Osteoblast (primary cell): ENCODE measurements around the gene HOXC9. TPM values are rescaled to one million over a fixed set of nuclear protein-coding genes. Genes with fewer than 3 reads are reported as not detected.

ENCODE experiments used
- DNase-seq: peaks from one replicate; pipeline ENCODE4 v3.0.0; 2011; ENCODE audit warnings: low spot score, mixed read lengths; ENCODE audit not compliant: insufficient read length; ENCODE audit errors: missing footprints
- H2AFZ ChIP-seq: 2 replicates; pipeline ENCODE4 v1.6.0; 2011; ENCODE audit warnings: mild to moderate bottlenecking, low read length
- H3K27ac ChIP-seq: 2 replicates; pipeline ENCODE4 v1.5.1; 2011; ENCODE audit warnings: mild to moderate bottlenecking, low read depth, low read length, moderate library complexity
- H3K27me3 ChIP-seq: 2 replicates; pipeline ENCODE4 v1.6.0; 2012; ENCODE audit warnings: mild to moderate bottlenecking, control low read depth, inconsistent platforms, low read length, moderate library complexity; ENCODE audit not compliant: insufficient read depth
- H3K36me3 ChIP-seq: 2 replicates; pipeline ENCODE4 v1.5.1; 2011; ENCODE audit warnings: mild to moderate bottlenecking, low read length, control low read depth, moderate library complexity; ENCODE audit not compliant: insufficient read depth
- H3K4me1 ChIP-seq: 2 replicates; pipeline ENCODE4 v1.5.1; 2011; ENCODE audit warnings: mild to moderate bottlenecking, low read length, control low read depth, moderate library complexity; ENCODE audit not compliant: insufficient read depth
- H3K4me2 ChIP-seq: 2 replicates; pipeline ENCODE4 v1.6.0; 2011; ENCODE audit warnings: mild to moderate bottlenecking, low read length; ENCODE audit not compliant: insufficient read depth
- H3K4me3 ChIP-seq: fragments of 200-600 bp; sonication (generic); 3 replicates; pipeline ENCODE4 v1.5.1; 2012; ENCODE audit warnings: mild to moderate bottlenecking, low read length, inconsistent platforms; ENCODE audit not compliant: insufficient read depth
- H3K79me2 ChIP-seq: 2 replicates; pipeline ENCODE4 v1.6.0; 2012; ENCODE audit warnings: mild to moderate bottlenecking, low read length, control low read depth, inconsistent platforms; ENCODE audit not compliant: insufficient read depth
- H3K9me3 ChIP-seq: 2 replicates; pipeline ENCODE4 v1.5.1; 2011; ENCODE audit warnings: low read depth, low read length, control low read depth
- H4K20me1 ChIP-seq: 2 replicates; pipeline ENCODE4 v1.6.0; 2012; ENCODE audit warnings: mild to moderate bottlenecking, low read length, control low read depth; ENCODE audit not compliant: insufficient read depth
- total RNA-seq: library from RNA; depleted of rRNA; stranded (reverse); fragments of >200 nt; gene quantifications from 2 replicates; pipeline ENCODE4 v1.2.3, GENCODE V29; 2012
- TF ChIP-seq, protein P1 (sequence below): IDR thresholded peaks from 2 replicates; pipeline ENCODE4 v1.5.1; 2011; ENCODE audit warnings: mild to moderate bottlenecking, low read depth, low read length, moderate library complexity; ENCODE audit errors: extremely low read depth

The HOXC9 gene
- total RNA-seq, 1 donor, result 11.6 TPM

DNA sequence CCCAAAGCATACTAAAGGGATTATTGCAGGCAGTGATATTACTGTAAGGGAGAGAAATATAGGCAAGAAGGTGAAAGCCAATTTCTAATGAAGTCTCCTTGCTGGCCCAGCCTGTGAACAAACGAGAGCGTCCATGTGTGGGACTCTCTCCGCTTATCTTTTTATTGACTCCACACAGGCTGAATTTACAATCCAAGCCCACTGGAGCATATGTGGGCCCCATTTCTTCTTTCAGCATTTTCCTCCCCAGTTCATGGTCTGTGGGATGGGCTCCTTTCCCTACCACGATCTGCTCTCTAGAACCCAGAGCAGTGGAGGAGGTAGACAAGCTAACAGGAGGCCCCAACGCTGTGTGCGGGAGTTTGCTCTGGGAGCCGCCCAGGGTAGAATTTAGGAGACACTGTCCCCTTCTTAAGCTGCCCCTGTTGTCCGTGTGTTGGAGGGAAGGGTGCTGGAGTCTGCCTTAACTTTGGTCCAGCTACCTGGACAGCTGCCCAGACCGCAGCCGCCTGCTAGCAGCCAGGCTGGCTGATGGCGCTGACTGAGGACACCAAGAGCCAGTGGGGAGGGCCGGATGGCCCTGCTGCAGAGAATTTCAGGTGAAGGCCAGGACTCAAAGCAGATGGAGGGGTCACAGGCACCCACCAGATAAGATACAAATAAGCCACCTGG, 30.2 kb upstream of the HOXC9 start:
- DNase-seq, result no peak
- no peak overlapping the region for H3K4me2 ChIP-seq
- H3K4me3 ChIP-seq, result no peak overlapping the region
- peaks cover 9% of the 10 kb centered on the region for H3K4me1 ChIP-seq
- H2AFZ ChIP-seq, result no peak overlapping the region
- H4K20me1 ChIP-seq, result no peaks in the 10 kb centered on the region
- H3K27ac ChIP-seq, result no peak overlapping the region
- H3K9me3 ChIP-seq, result no peaks in the 10 kb centered on the region
- H3K27me3 ChIP-seq, result peaks cover 48% of the 10 kb centered on the region
- TF ChIP-seq, protein P1, sequence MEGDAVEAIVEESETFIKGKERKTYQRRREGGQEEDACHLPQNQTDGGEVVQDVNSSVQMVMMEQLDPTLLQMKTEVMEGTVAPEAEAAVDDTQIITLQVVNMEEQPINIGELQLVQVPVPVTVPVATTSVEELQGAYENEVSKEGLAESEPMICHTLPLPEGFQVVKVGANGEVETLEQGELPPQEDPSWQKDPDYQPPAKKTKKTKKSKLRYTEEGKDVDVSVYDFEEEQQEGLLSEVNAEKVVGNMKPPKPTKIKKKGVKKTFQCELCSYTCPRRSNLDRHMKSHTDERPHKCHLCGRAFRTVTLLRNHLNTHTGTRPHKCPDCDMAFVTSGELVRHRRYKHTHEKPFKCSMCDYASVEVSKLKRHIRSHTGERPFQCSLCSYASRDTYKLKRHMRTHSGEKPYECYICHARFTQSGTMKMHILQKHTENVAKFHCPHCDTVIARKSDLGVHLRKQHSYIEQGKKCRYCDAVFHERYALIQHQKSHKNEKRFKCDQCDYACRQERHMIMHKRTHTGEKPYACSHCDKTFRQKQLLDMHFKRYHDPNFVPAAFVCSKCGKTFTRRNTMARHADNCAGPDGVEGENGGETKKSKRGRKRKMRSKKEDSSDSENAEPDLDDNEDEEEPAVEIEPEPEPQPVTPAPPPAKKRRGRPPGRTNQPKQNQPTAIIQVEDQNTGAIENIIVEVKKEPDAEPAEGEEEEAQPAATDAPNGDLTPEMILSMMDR, result no peak
- no peaks in the 10 kb centered on the region for H3K36me3 ChIP-seq
- no peaks in the 10 kb centered on the region for H3K79me2 ChIP-seq

DNA sequence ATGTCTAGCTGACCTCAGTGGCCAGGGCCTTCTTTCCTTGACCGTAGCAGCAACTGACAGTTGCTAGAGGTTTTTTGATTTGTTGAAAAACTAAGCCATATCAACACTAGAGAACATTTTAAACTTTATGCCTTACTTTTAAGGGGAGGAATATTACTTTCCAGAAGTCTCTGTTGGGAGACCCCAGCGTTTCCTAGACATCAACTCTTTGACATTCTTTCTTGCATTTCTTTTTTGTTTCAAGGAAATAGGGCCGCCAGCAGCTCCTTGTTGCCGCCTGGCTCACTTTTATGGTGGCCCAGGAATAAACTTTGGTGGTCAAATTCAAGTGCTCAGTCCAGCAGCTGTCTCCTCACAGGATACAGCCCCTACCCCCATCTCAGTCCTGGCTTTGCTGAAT, 29.5 kb upstream of the HOXC9 start:
- Histone ChIP-seq H3K4me1 (peaks cover 9% of the 10 kb centered on the region), H3K79me2 (no peaks in the 10 kb centered on the region), H3K27me3 (peaks cover 41% of the 10 kb centered on the region), H3K36me3 (no peaks in the 10 kb centered on the region), H3K27ac (no peak overlapping the region), H3K9me3 (no peaks in the 10 kb centered on the region), H4K20me1 (no peaks in the 10 kb centered on the region), H3K4me3 (no peak overlapping the region), H2AFZ (no peak overlapping the region), H3K4me2 (no peak overlapping the region)
- DNase-seq, result no peak
- TF ChIP-seq, protein P1, result no peak

DNA sequence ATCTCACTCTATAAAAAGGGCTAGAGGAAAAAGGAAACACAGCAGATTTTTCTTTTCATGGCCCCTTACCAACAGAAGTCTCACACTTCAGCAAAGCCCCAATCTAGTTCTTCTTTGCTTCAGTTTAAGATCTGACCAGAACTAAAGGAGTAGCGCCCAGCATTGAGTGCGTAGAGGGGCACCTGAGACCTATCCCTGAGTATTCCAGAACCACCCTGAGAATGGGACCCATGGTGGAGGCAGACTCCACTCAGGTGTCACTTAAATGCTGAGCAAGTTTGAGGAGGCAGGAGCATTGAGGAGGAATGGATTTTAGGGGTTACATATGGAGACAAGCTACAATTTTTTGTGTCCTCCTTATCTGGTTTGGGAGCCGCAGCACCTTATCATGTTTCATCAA, 28.8 kb upstream of the HOXC9 start:
- Histone ChIP-seq H3K79me2 (no peaks in the 10 kb centered on the region), H3K36me3 (no peaks in the 10 kb centered on the region), H3K4me1 (peaks cover 9% of the 10 kb centered on the region), H3K4me3 (no peak overlapping the region), H3K27me3 (peaks cover 35% of the 10 kb centered on the region), H2AFZ (no peak overlapping the region), H3K9me3 (no peaks in the 10 kb centered on the region), H3K27ac (no peak overlapping the region), H4K20me1 (no peaks in the 10 kb centered on the region), H3K4me2 (no peak overlapping the region)
- TF ChIP-seq, protein P1, result no peak
- no peak for DNase-seq

DNA sequence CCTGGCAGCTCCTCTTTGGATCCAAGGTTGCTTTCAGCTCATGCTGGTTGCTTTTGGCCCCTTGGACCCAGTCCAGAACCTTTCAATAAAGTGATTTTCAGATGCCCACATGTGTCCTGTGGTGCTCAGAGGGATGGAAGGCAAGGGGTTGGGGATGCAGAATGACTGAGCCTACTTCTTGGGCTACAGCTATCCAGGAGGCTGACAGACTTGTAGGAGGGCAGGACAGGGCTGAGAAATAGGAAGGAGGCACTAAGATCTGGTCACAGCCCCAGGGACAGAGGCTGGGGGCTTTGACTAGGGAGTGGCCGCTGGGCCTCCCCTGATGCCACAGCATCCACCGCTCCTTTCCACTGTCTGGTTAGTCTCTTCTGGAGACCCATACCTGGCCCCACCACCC, 28.3 kb upstream of the HOXC9 start:
- Histone ChIP-seq H2AFZ (no peak overlapping the region), H3K36me3 (no peaks in the 10 kb centered on the region), H3K4me1 (peaks cover 9% of the 10 kb centered on the region), H3K79me2 (no peaks in the 10 kb centered on the region), H3K27me3 (peaks cover 34% of the 10 kb centered on the region), H3K4me3 (no peak overlapping the region), H3K4me2 (no peak overlapping the region), H3K27ac (no peak overlapping the region), H3K9me3 (no peaks in the 10 kb centered on the region), H4K20me1 (no peaks in the 10 kb centered on the region)
- TF ChIP-seq, protein P1, result no peak
- DNase-seq, result no peak
